Type B pancreatic cell (in vitro differentiated cells): ENCODE measurements around the gene CNKSR3. TPM values are rescaled to one million over a fixed set of nuclear protein-coding genes. Genes with fewer than 3 reads are reported as not detected.

ENCODE experiments used
- DNase-seq: peaks from one replicate; pipeline ENCODE4 v3.0.0; 2021; ENCODE audit warnings: mixed read lengths; ENCODE audit not compliant: unreplicated experiment; ENCODE audit errors: extremely low spot score
- H3K27ac Mint-ChIP-seq: 2 replicates; pipeline ENCODE4 v1.8.0; 2021; ENCODE audit warnings: mild to moderate bottlenecking, mixed read lengths
- H3K27me3 Mint-ChIP-seq: 2 replicates; pipeline ENCODE4 v1.8.0; 2021; ENCODE audit warnings: mixed read lengths
- H3K36me3 Mint-ChIP-seq: 2 replicates; pipeline ENCODE4 v1.8.0; 2021; ENCODE audit warnings: mixed read lengths
- H3K4me1 Mint-ChIP-seq: one replicate; pipeline ENCODE4 v1.8.0; 2021; ENCODE audit warnings: mixed read lengths; ENCODE audit not compliant: unreplicated experiment
- H3K4me3 Mint-ChIP-seq: 2 replicates; pipeline ENCODE4 v1.8.0; 2021; ENCODE audit warnings: mild to moderate bottlenecking, mixed read lengths
- H3K9me3 Mint-ChIP-seq: 2 replicates; pipeline ENCODE4 v1.8.0; 2021; ENCODE audit warnings: mixed read lengths
- total RNA-seq: library from RNA; stranded (reverse); gene quantifications from 2 replicates; pipeline ENCODE4 v1.2.1, GENCODE V29; 2021; ENCODE audit warnings: low replicate concordance
- TF ChIP-seq, protein P1 (sequence below): fragments of 200-600 bp; sonication (generic); conservative IDR thresholded peaks from 2 replicates; pipeline ENCODE4 v1.5.0; 2021; ENCODE audit warnings: antibody characterized with exemption, mild to moderate bottlenecking

Gene CNKSR3
- total RNA-seq, 1 donor from 2014 or later: 31.0 TPM

DNA sequence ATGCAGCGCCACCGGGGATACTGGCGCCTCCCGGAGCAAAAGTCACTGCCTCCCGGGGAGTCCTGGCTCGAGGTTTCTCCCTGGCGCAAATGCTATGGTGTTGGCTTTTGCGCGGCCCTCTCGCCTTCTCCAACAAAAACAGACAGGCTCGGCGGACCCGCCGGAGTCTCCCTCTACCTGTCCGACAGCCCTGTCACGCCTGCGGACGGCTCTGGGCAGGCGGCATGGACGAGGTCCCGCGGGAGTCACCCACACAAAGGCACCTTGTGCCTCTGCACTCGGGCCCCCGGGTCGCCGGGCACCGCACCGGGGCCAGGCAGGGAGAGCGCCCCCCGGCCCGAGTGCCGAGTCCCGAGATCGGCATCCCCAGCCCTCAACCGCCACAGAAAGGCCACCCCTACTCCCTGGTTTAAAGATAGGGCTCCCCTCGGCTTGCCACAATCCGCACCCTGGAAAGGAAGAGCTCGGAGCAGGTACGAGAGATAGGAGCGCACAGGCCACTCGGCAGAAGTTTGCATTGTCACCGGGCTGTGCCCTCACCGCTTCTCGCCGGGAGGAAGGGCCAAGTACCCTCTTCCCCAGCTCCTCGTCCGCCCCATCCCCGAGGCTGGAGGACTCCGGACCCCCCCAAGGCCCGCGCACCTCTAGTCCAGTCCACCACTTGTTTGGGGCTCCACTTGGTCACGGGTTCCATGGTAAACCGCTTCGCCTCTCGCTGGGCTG lies 903 bp downstream of the CNKSR3 start:
- H3K27ac Mint-ChIP-seq: peak overlapping the region; percentile 93
- H3K4me1 Mint-ChIP-seq: peaks cover 34% of the 10 kb centered on the region
- H3K36me3 Mint-ChIP-seq: peaks cover 23% of the 10 kb centered on the region
- TF ChIP-seq, protein P1, sequence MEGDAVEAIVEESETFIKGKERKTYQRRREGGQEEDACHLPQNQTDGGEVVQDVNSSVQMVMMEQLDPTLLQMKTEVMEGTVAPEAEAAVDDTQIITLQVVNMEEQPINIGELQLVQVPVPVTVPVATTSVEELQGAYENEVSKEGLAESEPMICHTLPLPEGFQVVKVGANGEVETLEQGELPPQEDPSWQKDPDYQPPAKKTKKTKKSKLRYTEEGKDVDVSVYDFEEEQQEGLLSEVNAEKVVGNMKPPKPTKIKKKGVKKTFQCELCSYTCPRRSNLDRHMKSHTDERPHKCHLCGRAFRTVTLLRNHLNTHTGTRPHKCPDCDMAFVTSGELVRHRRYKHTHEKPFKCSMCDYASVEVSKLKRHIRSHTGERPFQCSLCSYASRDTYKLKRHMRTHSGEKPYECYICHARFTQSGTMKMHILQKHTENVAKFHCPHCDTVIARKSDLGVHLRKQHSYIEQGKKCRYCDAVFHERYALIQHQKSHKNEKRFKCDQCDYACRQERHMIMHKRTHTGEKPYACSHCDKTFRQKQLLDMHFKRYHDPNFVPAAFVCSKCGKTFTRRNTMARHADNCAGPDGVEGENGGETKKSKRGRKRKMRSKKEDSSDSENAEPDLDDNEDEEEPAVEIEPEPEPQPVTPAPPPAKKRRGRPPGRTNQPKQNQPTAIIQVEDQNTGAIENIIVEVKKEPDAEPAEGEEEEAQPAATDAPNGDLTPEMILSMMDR: no peak
- peaks cover 5% of the 10 kb centered on the region for H3K27me3 Mint-ChIP-seq
- DNase-seq: no peak
- no peaks in the 10 kb centered on the region for H3K9me3 Mint-ChIP-seq
- H3K4me3 Mint-ChIP-seq: peak overlapping the region; percentile 95

DNA sequence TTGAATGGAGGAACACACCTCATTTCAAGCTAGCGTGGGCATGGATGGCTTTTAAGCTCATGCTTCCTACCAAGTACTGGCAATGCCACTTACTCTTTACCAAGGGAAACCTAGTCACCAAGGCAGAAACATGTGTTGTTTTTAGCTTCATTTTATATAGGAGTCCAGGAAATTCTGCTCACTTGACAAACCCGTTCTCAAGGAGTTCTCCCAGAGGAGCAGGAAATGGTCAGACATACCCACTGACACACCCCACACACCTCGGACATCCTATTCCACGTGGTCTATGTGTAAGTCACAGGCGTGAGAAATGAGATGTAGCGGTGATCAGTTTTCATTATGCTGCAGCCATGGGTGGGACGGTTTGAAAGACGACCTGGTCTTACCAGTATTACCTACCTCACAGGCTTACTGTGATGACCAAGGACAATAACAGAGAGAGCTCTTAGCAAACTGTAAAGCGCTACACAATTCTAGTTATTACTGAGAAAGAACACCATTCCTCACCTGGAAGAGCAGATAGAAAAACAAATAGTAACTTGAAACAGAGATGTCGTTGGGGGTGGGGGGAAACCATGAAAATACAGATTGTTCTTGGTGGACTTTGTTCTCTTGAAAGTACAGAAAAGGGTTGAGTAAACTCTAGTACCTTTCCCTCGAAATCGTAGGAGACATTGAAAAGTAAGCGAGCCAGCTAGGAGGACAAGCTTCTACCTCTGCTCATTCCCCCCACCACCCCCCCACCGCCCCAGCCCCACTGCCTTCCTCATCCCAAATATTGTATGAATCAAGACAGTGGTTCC lies 1.7 kb downstream of the CNKSR3 start:
- H3K27ac Mint-ChIP-seq: peak overlapping the region; percentile 93
- DNase-seq: no peak
- no peaks in the 10 kb centered on the region for H3K9me3 Mint-ChIP-seq
- peaks cover 39% of the 10 kb centered on the region for H3K4me1 Mint-ChIP-seq
- H3K36me3 Mint-ChIP-seq: peaks cover 28% of the 10 kb centered on the region
- peak overlapping the region; percentile 95 for H3K4me3 Mint-ChIP-seq
- TF ChIP-seq, protein P1: no peak
- H3K27me3 Mint-ChIP-seq: peaks cover 5% of the 10 kb centered on the region

DNA sequence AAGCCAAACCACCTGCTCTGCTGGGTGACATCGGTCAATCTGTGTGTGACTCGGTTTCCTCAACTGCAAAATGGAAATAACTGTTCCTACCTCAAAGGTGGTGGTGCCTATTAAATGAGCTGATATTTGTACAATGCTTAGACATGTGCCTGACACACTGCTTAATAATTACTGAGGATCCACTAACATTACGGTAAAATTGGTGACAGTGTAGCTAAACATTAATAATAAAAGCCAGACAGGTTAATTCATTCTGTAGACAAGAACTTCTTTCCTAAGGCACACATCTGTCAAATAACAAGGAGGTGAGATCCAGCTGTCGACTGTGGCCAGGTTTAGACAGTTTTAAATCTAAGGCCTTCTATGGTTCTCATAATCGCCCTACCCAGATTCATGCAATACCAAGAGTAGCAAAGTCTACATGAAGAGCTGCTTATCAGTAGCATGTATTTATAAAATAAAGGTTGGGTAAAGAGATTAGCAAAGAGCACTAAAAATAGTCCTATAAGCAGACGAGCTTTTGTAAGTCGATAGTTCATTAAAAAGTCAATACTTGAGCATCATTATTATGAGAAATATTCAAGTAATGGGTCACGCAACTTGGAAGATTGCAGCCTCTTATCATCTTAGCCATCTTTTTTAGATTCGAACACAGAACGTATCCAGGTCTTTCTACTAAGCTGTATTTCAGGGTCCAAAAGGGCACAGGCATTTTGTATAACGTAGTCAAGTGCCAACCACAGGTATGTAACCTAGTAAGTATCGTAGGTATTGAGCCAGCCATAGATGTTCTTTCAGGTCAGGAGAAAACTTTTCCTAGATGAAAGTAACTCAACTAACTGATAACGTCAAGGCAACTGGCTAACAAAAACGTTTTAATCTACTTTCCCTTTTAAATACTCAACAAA lies 3.2 kb downstream of the CNKSR3 start:
- no peak for DNase-seq
- H3K27ac Mint-ChIP-seq: peak overlapping the region; percentile 35
- H3K36me3 Mint-ChIP-seq: peaks cover 36% of the 10 kb centered on the region
- peak overlapping the region; percentile 76 for H3K4me3 Mint-ChIP-seq
- no peaks in the 10 kb centered on the region for H3K9me3 Mint-ChIP-seq
- H3K4me1 Mint-ChIP-seq: peaks cover 36% of the 10 kb centered on the region
- H3K27me3 Mint-ChIP-seq: peaks cover 4% of the 10 kb centered on the region
- TF ChIP-seq, protein P1: no peak

DNA sequence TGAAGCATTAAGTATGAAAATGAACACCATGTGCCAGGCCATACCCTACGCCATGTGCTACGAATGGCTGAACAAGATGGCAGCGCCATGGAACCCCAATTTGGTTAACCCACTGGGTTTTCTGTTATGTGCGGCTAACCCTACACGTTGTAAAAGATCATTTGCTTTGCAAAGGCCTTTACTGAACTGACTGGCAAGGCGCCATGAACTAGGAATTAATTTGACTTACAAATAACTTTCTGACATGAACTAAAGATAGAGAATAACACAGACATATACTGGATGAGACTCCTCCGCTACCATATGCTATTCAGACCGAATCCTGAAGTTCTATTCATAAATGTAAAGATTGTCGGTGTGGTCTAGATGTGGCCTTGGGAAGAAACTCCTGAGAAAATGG lies 3.9 kb downstream of the CNKSR3 start:
- H3K27ac Mint-ChIP-seq: no peak overlapping the region
- H3K4me3 Mint-ChIP-seq: peak overlapping the region; percentile 31
- peaks cover 38% of the 10 kb centered on the region for H3K36me3 Mint-ChIP-seq
- no peaks in the 10 kb centered on the region for H3K9me3 Mint-ChIP-seq
- H3K4me1 Mint-ChIP-seq: peaks cover 32% of the 10 kb centered on the region
- no peaks in the 10 kb centered on the region for H3K27me3 Mint-ChIP-seq
- no peak for DNase-seq
- TF ChIP-seq, protein P1: no peak

DNA sequence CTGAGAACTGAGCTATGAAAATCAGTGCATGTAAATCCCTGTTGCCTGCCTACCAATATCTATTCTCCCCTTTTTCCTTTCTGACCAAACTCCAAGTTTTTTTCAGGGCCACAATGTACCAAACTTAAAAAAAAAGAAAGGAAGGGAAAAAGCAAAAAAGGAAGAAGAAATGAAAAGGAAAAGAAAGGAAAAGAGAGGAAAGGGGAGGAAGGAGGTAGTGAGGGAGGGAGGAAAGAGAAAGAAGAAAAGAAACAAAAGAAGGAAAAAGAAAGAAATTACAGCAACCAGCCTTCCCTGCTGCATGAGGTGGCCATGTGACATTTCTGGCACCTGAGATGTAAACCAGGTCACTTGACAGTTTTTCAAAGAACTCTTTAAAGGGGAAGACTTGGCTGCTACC lies 4.4 kb downstream of the CNKSR3 start:
- Mint-ChIP-seq H3K27ac (no peak overlapping the region), H3K27me3 (no peaks in the 10 kb centered on the region)
- TF ChIP-seq, protein P1: no peak

More for the DNA sequence above, 4.4 kb downstream of the CNKSR3 start:
- H3K36me3 Mint-ChIP-seq: peaks cover 40% of the 10 kb centered on the region
- peaks cover 34% of the 10 kb centered on the region for H3K4me1 Mint-ChIP-seq
- DNase-seq: no peak
- peak overlapping the region; percentile 34 for H3K4me3 Mint-ChIP-seq
- no peaks in the 10 kb centered on the region for H3K9me3 Mint-ChIP-seq
